Activated T-cell treated with anti-CD3 and anti-CD28 coated beads, Interleukin-2, amount 50 U/mL, for 72 hours (primary cell): Measurements from ENCODE around the gene NUDC. TPM values are rescaled to one million over a fixed set of nuclear protein-coding genes. Genes with fewer than 3 reads are reported as not detected.
A peak's percentile ranks its signal among the peaks of the same experiment; 100 is the strongest.

ENCODE experiments used
- ATAC-seq, 2 donors: fragments of 150-1000 bp; cut with Tn5 transposase; replicated peaks in 1 of 2; 2 replicates each; pipeline ENCODE4 v1.10.0; 2021; ENCODE audit warnings: moderate library complexity in 2 of 2, mild to moderate bottlenecking in 1 of 2
- DNase-seq, 2 donors: peaks; one replicate each; pipeline ENCODE4 v3.0.0; 2021 to 2022; ENCODE audit warnings: mixed read lengths in 1 of 2
- H3K27ac Mint-ChIP-seq: one replicate; pipeline ENCODE4 v1.8.0; 2022; ENCODE audit warnings: mild to moderate bottlenecking, moderate library complexity, mixed read lengths
- H3K27me3 Mint-ChIP-seq: one replicate; pipeline ENCODE4 v1.8.0; 2022; ENCODE audit warnings: low read depth, mixed read lengths
- H3K36me3 Mint-ChIP-seq, 2 donors: one replicate each; pipeline ENCODE4 v1.8.0; 2022; ENCODE audit warnings: mixed read lengths in 2 of 2, mild to moderate bottlenecking in 1 of 2; ENCODE audit not compliant: insufficient read depth in 2 of 2
- H3K4me1 Mint-ChIP-seq: one replicate; pipeline ENCODE4 v1.8.0; 2022; ENCODE audit warnings: low read depth, mixed read lengths
- H3K4me3 Mint-ChIP-seq, 2 donors: one replicate each; pipeline ENCODE4 v1.8.0; 2022; ENCODE audit warnings: mild to moderate bottlenecking in 2 of 2, mixed read lengths in 2 of 2, moderate library complexity in 2 of 2
- H3K9me3 Mint-ChIP-seq, 2 donors: one replicate each; pipeline ENCODE4 v1.8.0; 2022; ENCODE audit warnings: mixed read lengths in 2 of 2
- total RNA-seq, 2 donors: library from RNA; stranded (reverse); gene quantifications; one replicate each; pipeline ENCODE4 v1.2.3, GENCODE V29; 2022

The NUDC gene
- total RNA-seq, 2 donors from 2014 or later, result 61.6 to 78.5 TPM

DNA sequence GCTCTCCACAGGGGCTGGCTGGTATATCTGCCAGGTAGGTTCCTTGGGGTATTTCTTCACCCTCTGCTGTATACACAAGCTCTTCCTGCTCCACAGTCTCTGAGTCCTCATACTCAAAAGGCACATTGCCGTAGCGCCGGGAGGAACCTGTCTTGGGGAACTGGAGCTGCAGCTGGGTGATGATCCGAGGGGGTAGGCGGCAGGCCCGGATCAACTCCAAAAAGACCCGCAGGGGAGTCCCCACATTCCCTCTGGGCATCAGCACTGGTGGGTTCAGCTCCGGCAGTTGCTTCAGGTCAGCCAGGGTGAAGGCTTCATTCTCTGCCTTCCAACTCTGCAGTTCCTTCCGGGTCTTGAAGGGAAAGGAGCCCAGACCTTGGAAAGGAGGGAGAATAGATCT lies 24.2 kb upstream of the NUDC start:
- ATAC-seq, result no peak
- no peak for DNase-seq
- Mint-ChIP-seq H3K4me3 (no peak overlapping the region), H3K36me3 (peaks cover 10 to 11% of the 10 kb centered on the region in 2 donors), H3K27ac (no peak overlapping the region), H3K27me3 (no peaks in the 10 kb centered on the region), H3K4me1 (peaks cover 42% of the 10 kb centered on the region), H3K9me3 (no peaks in the 10 kb centered on the region)

DNA sequence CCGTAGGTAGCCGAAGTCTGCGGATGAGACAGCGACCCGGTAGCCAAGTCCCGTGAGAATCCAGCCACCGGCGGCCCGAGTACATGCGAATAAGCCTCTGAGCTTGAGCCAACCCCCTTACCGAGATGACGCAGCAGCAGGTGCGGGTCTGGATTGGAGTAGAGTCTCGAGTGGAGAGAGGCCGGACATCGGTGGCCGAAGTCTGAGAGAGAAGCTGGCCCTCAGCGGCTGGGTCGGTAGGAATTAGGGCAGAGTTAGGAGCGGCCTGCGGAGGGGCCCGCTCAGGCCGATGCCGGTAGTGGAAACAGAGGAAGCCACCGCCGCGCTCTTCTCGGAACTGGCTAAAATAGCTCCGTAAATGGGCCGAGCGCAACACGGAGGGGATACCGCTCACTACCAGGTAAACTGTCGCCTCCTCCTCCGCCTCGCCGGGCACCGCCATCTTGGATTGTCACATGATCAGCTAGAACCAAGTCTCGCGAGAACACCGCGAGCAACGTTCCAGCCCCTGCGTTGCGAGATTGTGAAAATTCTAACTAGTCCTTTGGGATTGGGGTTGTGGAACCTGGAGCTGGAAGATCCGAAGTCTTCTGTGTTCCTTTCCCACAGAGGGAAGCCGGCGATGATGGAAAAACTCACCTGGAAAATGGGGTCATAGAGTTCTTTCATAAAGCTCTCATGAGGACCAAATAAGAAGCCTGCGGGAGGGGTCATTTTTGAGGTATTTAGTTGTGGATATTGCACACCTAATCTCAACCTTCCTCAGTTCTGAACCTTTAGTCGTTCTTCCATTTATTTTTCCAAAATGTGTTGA lies 21.3 kb upstream of the NUDC start, which contains the start of gene GPATCH3:
GPATCH3 (minus strand) TSS at position 467 of the 814 bp plus-strand sequence; CDS start at position 442, 25 bp downstream.
- H3K27me3 Mint-ChIP-seq, result no peaks in the 10 kb centered on the region
- peaks cover 4 to 7% of the 10 kb centered on the region in 2 donors for H3K36me3 Mint-ChIP-seq
- DNase-seq (peak; percentile 88 to 92), ATAC-seq (peak; percentile 92 to 93)
- H3K4me1 Mint-ChIP-seq, result peaks cover 33% of the 10 kb centered on the region
- H3K27ac Mint-ChIP-seq, result peak within 1 kb of the TSS; percentile 99
- peak within 1 kb of the TSS; percentile 95 to 100 for H3K4me3 Mint-ChIP-seq
- no peaks in the 10 kb centered on the region for H3K9me3 Mint-ChIP-seq

DNA sequence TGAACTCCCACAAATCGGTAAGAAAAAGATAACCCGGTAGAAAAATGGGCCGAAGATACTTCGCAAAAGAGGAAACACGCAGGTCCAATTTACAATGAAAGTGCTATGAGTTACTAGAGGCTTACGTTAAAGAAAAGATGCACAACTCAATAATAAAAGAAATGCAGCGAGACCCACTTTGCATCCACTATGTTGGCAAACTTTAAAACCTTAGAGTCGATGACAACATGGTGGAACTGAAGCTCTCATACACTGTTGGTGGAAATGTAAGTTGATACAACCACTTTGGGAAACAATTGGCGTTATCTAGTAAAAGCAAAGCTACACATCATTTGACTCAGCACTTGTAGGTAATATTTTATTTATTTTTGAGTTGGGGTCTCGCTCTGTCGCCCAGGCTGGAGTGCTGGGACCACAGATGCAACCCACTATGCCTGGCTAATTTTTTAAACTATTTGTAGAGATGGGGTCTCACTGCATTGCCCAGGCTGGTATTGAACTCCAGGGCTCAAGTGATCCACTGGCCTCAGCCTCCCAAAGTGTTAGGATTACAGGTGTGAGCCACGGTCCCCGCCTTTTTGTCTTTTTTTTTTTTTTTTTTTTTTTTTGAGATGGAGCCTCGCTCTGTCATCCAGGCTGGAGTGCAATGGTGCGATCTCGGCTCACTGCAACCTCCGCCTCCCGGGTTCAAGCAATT lies 20.6 kb upstream of the NUDC start:
- DNase-seq (no peak), ATAC-seq (no peak)
- peaks cover 4 to 7% of the 10 kb centered on the region in 2 donors for H3K36me3 Mint-ChIP-seq
- peak overlapping the region; percentile 99 for H3K27ac Mint-ChIP-seq
- H3K4me3 Mint-ChIP-seq, result peak overlapping the region; percentile 95 to 100
- no peaks in the 10 kb centered on the region for H3K9me3 Mint-ChIP-seq
- H3K4me1 Mint-ChIP-seq, result peaks cover 32% of the 10 kb centered on the region
- H3K27me3 Mint-ChIP-seq, result no peaks in the 10 kb centered on the region

DNA sequence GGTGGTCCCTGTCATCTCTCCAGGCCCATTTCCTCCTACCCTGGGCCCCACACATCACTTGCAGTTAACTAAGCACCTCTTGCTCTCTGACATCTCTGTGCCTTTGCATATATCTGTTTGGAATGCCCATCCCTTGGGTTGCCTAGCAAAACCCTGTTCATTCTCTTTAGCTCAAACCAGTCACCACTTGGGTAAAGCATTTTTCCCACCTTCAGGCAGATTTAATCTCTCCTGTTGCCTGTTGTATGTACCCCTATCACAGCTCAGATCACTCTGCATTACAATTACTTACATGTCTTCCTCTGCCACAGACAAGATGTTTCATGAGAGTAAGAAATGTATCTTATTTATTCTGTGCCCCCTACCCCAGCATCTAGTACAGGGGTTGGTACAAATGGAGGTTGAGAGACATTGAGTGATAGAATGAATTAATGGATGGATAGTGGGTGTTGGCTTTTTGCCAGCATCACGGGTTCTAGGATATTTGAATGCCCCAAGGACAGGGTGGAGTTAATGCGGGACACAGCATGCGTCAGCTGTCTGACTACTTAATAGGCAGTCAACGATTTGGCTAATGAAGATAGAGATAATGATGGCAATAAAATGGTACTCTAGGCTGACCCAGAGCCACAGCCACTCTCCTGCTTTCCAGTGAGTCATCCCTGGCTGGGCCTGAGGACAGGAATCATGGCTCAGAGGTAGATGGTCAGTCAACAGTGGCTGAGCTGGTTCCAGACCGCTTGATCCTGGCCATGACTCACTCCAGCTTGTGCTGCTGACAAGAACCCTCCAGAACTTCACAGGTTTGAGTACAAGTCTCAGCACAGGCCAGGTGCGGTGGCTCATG lies 14.2 kb upstream of the NUDC start:
- Mint-ChIP-seq H3K27ac (no peak overlapping the region), H3K4me1 (no peaks in the 10 kb centered on the region), H3K27me3 (no peaks in the 10 kb centered on the region), H3K36me3 (no peaks in the 10 kb centered on the region), H3K9me3 (no peaks in the 10 kb centered on the region), H3K4me3 (no peak overlapping the region)
- no peak for ATAC-seq
- no peak for DNase-seq

DNA sequence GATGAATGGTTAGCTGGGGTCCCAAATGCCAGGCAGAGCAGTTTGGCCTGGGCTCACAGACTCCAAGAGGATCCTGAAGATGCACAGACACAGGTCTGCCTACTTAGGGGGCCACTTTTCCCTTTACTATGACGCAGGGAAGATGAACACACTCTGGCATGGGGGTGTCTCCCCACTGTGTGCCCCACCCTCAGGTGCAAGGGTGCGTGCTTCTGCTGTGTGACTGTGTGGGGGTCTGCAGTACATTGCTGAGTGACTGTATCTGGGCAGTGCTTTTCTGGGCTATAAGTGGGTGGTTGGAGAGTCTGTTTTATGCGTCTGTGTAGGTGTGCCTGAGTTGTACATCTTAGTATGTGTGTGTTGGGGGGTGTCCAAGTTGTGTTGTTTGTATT lies 11.6 kb upstream of the NUDC start:
- H3K4me1 Mint-ChIP-seq, result no peaks in the 10 kb centered on the region
- H3K9me3 Mint-ChIP-seq, result no peaks in the 10 kb centered on the region
- H3K4me3 Mint-ChIP-seq, result no peak overlapping the region
- no peak for DNase-seq
- no peaks in the 10 kb centered on the region for H3K36me3 Mint-ChIP-seq
- no peaks in the 10 kb centered on the region for H3K27me3 Mint-ChIP-seq
- ATAC-seq, result no peak
- no peak overlapping the region for H3K27ac Mint-ChIP-seq

DNA sequence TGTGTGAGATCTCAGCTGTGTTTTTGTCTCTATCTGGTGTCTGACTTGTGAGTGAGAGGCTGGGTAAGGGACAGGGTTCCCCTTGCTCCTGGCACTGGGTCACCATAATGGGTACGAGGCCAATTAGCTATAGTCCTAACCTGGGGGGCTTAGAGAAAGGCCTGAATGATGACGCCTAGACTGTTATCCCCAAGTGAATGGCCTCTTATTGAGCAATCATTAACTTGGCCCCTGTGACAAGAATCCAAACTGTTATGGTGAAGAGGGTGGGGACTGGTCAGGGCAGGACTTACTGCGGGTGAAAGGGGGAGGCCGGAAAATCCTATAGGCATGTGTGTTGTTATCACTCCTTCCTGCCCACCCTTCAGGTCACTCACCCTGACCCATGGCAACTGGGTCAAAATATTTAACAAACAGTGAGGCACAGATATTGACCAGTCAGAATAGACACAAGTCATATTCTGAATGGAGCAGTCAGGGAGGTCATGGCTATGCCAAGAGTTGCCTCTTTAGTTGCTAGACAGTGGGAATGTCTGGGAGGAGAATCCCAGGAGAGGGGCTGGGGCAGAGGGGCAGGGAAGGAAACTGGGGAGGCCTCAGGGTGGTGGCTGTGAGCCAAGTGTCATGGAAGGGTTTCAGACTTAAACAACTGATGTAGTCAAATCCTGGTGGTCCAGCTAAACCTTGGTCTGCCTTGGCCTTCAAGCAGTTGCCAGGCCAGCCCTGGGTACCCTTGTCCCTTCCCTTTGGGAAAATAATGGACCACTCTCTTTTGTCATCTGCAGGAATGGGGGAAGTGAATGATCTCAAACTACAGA lies 11.0 kb upstream of the NUDC start:
- Mint-ChIP-seq H3K27me3 (no peaks in the 10 kb centered on the region), H3K36me3 (no peaks in the 10 kb centered on the region), H3K27ac (no peak overlapping the region), H3K9me3 (no peaks in the 10 kb centered on the region), H3K4me1 (no peaks in the 10 kb centered on the region), H3K4me3 (no peak overlapping the region)
- DNase-seq (no peak), ATAC-seq (no peak)

DNA sequence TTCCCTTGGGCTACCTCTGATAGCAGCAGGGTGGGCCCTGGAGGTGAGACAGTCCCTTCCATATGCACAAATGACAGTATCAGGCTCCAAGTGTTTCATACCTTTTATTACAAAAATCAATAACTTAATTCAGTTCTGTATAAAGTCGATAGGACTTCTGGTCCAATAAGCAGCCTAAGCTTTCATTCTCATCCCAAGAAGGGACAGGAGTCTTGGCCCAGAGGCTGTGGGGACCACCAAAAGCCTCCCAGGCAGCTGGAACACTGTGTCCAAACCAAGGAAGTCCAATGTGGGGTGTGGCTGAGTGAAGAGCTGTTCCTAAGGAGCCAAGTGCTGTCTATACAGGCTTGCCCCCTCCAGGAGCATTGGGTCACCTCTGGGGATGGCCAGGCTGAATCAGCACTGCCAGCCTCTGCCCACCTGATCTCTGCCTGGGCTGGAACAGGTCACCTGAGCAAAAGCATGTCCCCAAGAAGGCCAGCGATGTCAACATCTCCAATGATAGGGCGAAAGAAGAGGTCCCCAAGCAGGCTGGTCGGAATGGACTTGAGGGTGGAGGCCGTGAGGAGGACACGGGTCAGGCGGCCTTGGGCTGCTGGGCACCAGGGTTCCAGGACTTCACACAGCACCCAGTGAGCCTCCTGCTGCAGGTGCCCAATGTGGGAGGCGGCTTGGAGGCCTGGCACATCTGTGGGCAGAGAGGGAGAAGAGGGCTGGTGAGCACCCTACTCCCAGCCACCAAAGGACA lies 10.0 kb upstream of the NUDC start:
- no peaks in the 10 kb centered on the region for H3K36me3 Mint-ChIP-seq
- ATAC-seq (no peak), DNase-seq (no peak)
- no peak overlapping the region for H3K4me3 Mint-ChIP-seq
- no peak overlapping the region for H3K27ac Mint-ChIP-seq
- H3K27me3 Mint-ChIP-seq, result no peaks in the 10 kb centered on the region
- H3K4me1 Mint-ChIP-seq, result no peaks in the 10 kb centered on the region
- H3K9me3 Mint-ChIP-seq, result no peaks in the 10 kb centered on the region

DNA sequence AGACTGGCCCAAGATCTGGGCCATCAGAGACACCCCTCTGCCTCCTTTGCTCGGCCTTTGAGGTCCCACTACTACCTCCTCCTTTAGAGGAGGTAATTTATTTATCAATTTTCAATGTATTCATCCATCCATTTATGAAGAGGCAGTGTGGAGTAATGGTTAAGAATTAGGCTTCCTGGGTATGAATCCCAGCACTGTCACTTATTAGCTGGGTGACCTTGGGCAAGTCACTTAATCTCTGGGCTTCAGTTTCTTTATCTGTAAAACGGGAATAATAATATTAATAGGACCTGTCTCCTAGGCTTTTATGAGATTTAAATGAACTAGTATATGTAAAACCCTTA lies 9.4 kb upstream of the NUDC start:
- ATAC-seq, result no peak
- H3K36me3 Mint-ChIP-seq, result no peaks in the 10 kb centered on the region

DNA sequence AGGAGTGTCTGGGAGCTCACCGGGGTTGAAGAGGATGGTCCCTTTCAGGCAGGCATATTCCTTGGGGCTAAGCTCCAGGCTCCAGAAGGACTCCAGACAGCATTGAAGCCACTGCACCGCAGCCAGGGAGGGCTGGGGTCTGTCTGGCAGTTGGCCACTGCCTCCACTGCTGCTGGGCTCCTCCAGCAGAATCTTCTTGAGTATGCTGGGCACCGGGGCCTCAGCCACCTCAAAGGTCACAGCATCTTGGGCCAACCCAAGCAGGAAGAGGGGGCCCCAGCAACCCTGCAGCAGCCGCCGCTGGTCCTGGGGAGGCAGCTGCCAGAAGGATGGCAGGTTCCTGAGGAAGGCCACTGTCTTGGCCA lies 8.2 kb upstream of the NUDC start:
- DNase-seq (no peak), ATAC-seq (no peak)
- Mint-ChIP-seq H3K36me3 (no peaks in the 10 kb centered on the region), H3K4me3 (no peak overlapping the region), H3K4me1 (no peaks in the 10 kb centered on the region), H3K9me3 (no peaks in the 10 kb centered on the region), H3K27me3 (no peaks in the 10 kb centered on the region), H3K27ac (no peak overlapping the region)

More for the DNA sequence above, 9.4 kb upstream of the NUDC start:
- Mint-ChIP-seq H3K27me3 (no peaks in the 10 kb centered on the region), H3K9me3 (no peaks in the 10 kb centered on the region), H3K4me3 (no peak overlapping the region), H3K27ac (no peak overlapping the region), H3K4me1 (no peaks in the 10 kb centered on the region)
- no peak for DNase-seq

DNA sequence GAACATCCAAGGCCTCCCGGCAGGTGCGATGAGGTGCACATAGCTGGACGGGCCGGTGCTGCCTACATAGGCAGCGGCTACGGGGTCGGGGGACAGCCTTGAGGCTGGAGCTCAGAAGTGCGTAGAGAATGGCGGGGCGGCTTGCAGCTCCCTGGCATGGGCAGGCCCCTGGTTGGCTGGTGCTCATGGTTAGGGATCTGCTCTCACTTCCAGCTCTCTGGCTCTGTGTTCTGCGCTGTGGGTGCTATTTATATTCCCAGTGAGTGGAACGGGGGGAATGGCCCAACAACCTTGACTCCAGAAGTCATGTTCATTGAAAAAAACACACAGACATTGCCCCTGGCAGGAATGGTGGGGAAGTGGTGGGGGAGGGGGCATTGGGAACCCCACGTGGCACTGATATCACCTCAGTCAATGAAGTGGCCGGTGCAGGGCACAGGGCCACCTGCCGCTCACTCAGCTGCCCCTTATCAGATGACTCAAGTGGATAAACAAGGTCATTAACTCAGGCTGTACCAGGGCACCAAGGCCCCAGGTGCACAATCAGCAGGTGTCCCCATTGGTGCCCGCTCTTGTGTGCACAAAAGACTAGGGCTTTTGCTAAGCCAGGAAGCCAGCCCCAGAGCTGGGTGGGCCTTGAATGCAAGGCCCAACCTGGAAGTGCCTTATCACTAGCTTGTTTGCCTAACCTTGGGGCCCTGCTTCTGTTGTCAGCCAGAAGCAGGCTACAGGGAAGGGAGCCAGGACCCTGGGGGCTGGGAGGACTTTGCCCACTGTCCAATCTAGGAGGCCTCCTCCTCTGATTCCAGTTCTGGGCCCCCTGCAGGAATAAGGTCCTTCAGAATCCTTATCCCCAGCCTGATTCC lies 7.6 kb upstream of the NUDC start, which contains the start of gene NR0B2:
NR0B2 (minus strand) TSS at position 222 of the 866 bp plus-strand sequence; CDS start at position 187, 35 bp downstream.
- no peak for ATAC-seq
- Mint-ChIP-seq H3K27ac (no peak within 1 kb of the TSS), H3K36me3 (no peaks in the 10 kb centered on the region), H3K27me3 (no peaks in the 10 kb centered on the region), H3K4me1 (no peaks in the 10 kb centered on the region), H3K9me3 (no peaks in the 10 kb centered on the region), H3K4me3 (no peak within 1 kb of the TSS)
- no peak for DNase-seq

DNA sequence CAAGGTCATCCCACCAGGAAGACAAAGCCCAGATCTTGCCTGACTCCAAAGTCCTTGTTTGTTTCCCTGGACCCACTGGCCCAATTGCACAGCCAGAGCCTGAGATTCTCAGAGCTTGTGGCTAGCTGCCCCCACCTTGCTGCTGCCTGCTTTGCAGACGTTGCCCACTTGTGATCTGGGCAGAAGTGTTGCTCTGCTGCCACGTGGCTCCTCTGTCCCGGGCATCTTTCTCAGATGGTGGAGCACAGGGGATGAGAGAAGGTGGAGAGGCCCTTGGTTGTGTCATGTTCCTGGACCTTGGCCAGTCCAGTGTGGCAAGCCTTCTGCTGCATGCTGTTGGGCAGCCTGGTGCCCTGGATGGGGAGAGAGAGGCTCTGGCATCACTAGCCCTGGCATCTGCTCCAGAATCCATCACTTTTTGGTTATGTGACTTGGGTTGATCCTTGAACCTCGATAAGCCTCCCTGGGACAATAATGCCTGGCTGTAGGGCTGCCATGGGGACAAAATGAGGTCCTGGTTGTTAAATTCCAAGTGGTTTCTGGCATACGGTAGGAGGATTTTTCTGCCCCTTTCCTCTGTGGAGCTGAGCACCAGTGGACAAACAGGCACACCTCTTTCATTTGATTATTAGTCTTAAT lies 6.2 kb upstream of the NUDC start:
- no peaks in the 10 kb centered on the region for H3K27me3 Mint-ChIP-seq
- no peak overlapping the region for H3K4me3 Mint-ChIP-seq
- peaks cover 8% of the 10 kb centered on the region for H3K4me1 Mint-ChIP-seq
- no peaks in the 10 kb centered on the region for H3K36me3 Mint-ChIP-seq
- ATAC-seq, result no peak
- H3K27ac Mint-ChIP-seq, result no peak overlapping the region
- DNase-seq, result no peak
- H3K9me3 Mint-ChIP-seq, result no peaks in the 10 kb centered on the region
